GDM1 (cell line): ENCODE measurements around the gene ALOX5.
"Not testable (repeated sequence)": the region's sequence is repeated elsewhere in the genome, so short reads cannot be mapped to it uniquely, and the experiment has no call there.

ENCODE experiments used
- DNase-seq: peaks from one replicate; lab custom pipeline; 2025; lab: John Stamatoyannopoulos, UW

ALOX5 gene

DNA sequence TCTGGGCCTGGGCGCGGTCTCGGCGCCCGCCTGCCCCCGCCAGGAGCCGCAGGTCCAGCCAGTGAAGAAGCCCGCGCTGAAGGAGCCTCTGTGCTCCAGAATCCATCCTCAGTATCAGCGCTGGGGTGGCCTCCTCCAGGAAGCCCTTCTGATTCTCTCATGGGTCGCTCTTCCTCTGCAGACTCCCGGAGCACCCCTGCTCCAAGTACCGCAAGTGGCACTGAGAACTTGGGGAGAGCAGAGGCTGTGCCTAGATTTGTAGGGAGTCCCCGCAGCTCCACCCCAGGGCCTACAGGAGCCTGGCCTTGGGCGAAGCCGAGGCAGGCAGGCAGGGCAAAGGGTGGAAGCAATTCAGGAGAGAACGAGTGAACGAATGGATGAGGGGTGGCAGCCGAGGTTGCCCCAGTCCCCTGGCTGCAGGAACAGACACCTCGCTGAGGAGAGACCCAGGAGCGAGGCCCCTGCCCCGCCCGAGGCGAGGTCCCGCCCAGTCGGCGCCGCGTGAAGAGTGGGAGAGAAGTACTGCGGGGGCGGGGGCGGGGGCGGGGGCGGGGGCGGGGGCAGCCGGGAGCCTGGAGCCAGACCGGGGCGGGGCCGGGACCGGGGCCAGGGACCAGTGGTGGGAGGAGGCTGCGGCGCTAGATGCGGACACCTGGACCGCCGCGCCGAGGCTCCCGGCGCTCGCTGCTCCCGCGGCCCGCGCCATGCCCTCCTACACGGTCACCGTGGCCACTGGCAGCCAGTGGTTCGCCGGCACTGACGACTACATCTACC is at the start of gene ALOX5:
Gene ALOX5 (plus strand): TSS at position 641 of the 774 bp plus-strand sequence. CDS start 64 bp downstream, at position 705.
- no peak for DNase-seq

DNA sequence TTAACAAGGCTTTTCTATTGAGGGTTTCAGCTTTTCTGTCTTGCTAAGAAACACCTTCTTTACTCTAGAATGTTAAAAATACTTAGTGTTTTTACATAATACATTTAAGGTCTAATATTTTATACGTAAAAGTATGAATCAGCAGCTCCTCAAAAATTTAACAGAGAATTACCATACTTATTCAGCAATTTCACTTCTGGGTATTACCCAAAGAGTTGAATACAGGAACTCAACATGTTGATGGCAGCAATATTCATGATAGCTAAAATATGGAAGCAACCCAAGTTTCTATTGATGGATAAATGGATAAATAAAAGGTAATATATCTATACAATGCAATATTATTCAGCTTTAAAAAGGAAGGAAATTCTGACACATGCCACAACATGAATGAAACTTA is 48.9 kb upstream of the ALOX5 start:
- DNase-seq, result no peak

DNA sequence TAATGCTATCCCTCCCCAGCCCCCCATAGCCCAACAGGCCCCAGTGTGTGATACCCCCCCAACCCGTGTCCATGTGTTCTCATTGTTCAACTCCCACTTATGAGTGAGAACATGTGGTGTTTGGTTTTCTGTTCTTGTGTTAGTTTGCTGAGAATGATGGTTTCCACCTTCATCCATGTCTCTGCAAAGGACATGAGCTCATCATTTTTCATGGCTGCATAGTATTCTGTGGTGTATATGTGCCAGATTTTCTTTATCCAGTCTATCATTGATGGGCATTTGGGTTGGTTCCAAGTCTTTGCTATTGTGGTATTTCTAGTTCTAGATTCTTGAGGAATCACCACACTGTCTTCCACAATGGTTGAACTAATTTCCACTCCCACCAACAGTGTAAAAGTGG is 47.2 kb upstream of the ALOX5 start:
- not testable (repeated sequence) for DNase-seq

DNA sequence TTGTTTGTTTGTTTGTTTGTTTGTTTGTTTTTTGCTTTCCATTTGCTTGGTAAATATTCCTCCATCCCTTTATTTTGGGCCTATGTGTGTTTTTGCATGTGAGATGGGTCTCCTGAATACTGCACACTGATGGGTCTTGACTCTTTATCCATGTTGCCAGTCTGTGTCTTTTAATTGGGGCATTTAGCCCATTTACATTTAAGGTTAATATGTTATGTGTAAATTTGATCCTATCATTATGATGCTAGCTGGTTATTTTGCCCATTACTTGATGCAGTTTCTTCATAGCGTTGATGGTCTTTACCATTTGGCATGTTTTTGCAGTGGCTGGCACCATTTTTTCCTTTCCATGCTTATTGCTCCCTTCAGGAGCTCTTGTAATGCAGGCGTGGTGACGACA is 42.2 kb upstream of the ALOX5 start:
- DNase-seq, result not testable (repeated sequence)

DNA sequence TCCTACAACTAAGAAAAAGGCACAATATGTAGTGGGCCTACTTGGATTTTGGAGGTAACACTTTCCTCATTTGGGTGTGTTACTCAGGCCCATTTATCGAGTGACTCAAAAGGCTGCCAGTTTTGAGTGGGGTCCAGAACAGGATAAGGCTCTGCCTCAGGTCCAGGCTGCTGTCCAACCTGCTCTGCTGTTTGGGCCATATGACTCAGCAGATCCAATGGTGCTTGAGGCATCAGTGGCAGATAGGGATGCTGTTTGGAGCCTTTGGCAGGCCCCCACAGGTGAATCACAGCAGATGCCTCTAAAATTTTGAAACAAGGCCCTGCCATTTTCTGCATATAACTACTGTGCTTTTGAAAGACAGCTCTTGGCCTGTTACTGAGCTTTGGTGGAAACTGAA is 34.1 kb upstream of the ALOX5 start:
- DNase-seq, result no peak

DNA sequence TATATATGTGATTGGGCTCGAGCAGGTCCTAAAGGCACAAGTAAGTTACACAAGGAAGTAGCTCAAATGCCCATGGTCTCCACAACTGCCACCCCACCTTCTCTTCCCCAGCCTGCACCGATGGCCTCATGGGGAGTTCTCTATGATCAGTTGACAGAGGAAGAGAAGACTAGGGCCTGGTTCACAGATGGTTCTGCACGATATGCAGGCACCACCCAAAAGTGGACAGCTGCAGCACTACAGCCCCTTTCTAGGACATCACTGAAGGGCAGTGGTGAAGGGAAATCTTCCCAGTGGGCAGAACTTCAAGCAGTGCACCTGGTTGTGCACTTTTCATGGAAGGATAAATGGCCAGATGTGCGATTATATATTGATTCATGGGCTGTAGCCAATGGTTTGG is 33.6 kb upstream of the ALOX5 start:
- DNase-seq, result not testable (repeated sequence)

DNA sequence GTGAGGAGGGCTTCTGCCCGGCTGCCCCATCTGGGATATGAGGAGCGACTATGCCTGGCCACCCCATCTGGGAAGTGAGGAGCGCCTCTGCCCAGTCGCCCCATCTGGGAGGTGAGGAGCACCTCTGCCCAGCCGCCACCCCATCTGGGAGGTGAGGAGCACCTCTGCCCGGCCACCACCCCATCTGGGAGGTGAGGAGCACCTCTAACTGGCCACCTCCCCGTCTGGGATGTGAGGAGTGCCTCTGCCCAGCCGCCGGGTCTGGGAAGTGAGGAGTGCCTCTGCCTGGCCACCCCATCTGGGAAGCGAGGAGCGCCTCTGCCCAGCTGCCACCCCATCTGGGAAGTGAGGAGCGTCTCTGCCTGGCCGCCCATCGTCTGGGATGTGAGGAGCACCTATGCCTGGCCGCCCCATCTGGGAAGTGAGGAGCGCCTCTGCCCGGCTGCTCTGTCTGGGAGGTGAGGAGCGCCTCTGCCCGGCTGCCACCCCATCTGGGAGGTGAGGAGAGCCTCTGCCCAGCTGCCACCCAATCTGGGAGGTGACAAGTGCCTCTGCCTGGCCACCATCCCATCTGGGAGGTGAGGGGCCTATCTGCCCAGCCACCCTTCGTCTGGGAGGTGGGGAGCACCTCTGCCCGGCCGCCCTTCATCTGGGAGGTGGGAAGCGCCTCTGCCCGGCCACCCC is 27.2 kb upstream of the ALOX5 start:
- not testable (repeated sequence) for DNase-seq

DNA sequence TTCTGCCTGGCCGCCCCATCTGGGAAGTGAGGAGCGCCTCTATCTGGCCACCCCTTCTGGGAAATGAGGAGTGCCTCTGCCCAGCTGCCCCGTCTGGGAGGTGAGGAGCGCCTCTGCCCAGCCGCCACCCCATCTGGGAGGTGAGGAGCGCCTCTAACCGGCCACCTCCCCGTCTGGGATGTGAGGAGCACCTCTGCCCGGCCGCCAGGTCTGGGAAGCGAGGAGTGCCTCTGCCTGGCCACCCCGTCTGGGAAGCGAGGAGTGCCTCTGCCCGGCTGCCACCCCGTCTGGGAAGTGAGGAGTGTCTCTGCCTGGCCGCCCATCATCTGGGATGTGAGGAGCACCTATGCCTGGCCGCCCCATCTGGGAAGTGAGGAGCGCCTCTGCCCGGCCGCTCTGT is 26.6 kb upstream of the ALOX5 start:
- not testable (repeated sequence) for DNase-seq

DNA sequence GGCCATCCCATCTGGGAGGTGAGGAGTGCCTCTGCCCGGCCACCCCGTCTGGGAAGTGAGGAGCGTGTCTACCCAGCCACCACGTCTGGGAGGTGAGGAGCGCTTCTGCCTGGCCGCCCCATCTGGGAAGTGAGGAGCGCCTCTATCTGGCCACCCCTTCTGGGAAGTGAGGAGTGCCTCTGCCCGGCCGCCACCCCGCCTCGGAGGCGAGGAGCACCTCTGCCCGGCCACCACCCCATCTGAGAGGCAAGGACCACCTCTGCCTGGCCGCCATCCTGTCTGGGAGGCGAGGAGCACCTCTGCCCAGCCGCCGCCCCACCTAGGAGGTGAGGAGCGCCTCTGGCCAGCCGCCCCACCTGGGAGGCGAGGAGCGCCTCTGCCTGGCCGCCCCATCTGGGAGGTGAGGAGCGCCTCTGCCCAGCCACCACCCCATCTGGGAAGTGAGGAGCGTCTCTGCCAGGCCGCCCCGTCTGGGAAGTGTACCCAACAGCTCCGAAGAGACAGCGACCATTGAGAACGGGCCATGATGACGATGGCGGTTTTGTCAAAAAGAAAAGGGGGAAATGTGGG is 25.7 kb upstream of the ALOX5 start:
- not testable (repeated sequence) for DNase-seq

DNA sequence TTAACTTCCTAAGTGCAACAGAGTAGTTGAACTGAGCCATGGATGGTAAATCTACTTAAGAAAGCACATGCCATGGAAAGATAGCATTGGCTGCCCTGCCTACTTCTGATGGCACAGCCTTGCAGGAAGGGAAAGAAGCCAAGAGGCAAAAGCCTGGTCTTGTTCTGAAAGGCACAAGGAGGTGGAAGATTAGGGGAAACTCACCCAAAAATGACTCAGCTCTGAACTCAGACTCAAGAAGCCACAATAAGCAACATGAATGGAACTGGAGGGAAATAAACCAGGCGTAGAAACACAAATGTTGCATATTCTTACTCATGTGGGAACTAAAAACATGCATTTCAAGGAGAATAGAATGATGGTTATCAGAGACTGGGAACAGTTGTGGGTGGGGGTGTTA is 20.8 kb upstream of the ALOX5 start:
- no peak for DNase-seq

DNA sequence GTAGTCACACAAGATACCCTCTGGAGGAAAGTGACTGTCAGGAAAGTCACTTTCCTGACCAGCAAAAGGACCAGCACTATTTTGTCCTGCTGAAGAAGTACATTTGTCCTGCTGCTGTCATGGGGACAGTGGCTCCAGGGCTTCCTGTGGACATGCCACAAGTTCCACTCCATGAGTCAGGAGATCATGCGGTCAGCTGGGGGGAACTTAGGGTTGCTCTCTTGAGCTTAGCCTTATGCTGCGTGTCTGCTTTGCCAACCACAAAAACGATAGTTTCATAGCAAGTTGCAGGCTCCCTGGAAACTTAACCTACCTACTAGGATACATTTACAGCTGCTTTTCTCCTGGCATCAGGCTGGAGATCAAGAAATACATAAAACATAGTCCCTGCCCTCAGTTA is 19.8 kb upstream of the ALOX5 start:
- DNase-seq, result no peak

DNA sequence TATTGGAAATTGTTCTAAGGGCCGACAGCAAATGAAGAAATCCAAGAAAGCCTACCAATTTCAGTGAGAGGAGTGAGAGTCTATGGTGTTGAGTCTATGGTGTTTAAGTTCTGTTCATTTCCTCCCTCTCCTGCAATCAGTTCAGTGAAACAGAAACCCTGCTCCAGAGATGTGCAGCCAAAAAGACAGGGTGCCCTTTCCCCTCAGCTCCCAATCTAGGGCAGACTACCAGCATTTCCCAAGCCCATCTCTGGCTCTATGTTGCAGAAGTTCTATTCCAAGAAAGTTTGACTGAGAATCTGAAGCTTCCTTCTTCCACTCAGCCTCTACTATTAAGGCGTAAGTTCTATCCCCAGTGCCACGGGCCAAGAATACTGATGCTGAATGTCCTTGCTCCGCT is 18.5 kb upstream of the ALOX5 start:
- DNase-seq, result no peak

DNA sequence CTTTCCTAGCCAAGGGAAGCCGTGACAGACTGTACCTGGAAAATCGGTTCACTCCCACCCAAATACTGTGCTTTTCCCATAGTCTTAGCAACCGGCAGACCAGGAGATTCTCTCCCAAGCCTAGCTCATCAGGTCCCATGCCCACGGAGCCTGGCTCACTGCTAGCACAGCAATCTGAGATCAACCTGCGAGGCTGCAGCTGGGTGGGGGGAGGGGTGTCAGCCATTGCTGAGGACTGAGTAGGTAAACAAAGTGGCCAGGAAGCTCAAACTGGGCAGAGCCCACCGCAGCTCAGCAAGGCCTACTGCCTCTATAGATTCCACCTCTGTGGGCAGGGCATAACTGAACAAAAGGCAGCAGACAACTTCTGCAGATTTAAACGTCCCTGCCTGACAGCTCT is 15.1 kb upstream of the ALOX5 start:
- not testable (repeated sequence) for DNase-seq

DNA sequence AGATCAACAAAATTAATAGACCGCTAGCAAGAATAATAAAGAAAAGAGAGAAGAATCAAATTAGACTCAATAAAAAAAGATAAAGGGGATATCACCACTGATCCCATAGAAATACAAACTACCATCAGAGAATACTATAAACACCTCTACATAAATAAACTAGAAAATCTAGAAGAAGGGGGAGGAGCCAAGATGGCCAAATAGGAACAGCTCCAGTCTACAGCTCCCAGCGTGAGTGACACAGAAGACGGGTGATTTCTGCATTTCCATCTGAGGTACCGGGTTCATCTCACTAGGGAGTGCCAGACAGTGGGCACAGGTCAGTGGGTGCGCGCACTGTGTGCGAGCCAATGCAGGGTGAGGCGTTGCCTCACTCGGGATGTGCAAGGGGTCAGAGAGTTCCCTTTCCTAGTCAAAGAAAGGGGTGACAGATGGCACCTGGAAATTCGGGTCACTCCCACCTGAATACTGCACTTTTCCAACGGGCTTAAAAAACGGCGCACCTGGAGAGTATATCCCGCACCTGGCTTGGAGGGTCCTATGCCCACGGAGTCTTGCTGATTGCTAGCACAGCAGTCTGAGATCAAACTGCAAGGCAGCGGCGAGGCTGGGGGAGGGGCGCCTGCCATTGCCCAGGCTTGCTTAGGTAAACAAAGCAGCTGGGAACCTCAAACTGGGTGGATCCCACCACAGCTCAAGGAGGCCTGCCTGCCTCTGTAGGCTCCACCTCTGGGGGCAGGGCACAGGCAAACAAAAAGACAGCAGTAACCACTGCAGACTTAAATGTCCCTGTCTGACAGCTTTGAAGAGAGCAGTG is 11.8 kb upstream of the ALOX5 start:
- not testable (repeated sequence) for DNase-seq

DNA sequence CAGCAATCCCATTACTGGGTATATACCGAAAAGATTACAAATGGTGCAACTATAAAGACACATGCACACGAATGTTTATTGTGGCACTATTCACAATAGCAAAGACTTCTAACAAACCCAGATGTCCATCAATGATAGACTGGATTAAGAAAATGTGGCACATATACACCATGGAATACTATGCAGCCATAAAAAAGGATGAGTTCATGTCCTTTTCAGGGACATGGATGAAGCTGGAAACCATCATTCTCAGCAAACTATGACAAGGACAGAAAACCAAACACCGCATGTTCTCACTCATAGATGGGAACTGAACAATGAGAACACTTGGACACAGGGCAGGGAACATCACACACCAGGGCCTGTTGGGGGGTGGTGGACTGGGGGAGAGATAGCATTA is 6.4 kb upstream of the ALOX5 start:
- DNase-seq, result not testable (repeated sequence)

DNA sequence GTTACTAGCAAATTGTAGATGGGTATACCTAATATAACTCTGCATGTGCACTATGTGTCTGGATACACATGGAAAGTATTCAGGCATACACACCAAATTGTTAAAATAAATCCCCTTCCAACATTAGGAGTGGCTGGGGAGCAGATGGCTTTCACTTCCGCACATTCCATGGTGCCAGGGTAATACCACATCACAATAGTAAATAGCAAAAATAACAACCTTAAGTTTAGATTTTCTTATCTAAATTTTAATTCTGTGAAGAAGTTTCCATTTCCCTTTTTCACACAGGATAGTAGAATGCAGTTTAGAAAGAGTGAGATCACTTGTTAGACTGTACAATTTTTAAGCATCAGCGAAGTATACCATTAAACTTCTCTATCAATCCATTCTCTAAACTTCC is 5.8 kb upstream of the ALOX5 start:
- DNase-seq, result no peak

DNA sequence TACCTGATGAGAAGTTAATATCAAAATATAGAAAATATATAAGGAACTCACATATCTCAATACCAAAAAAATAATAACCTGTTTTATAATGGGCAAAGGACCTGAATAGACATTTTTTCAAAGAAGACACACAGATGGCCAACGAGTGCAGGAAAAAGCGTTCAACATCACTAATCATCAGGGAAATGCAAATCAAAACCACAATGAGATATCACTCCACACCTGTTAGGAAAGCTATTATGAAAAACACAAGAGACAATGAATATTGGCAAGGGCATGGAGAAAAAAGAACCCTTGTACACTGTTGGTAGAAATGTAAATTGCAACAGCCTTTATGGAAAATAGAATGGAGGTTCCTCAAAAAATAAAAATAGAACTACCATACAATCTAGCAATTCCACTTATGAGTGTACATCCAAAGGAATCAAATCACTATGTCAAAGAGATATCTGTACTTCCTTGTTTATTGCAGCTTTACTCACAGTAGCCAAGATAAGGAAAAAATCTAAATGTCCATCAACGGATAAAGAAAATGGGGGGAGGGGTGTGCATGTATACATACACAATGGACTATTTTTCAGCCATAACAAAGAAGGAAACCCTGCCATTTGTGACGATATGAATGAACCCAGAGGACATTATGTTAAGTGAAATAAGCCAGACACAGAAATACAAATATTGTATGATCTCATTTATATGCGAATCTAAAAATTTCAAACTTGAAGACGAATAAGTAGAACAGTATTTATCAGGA is 3.6 kb upstream of the ALOX5 start:
- no peak for DNase-seq

DNA sequence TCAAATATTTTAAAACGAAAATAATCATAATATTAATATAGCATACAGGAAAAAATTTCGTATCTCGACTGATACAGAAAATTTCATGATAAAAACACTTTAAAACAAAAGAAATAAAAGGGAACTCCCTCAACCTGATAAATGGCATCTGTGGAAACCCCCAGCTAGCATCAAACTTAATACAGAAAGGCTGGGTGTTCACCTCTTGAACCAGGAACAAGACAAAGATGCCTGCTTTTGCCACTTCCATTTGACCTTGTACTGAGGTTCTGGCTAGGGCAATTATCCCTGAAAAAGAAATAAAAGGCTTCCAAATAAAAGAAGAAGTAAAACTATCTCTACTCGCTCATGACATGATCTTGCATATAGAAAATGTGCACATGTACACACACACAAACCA is 2.5 kb upstream of the ALOX5 start:
- DNase-seq, result no peak

DNA sequence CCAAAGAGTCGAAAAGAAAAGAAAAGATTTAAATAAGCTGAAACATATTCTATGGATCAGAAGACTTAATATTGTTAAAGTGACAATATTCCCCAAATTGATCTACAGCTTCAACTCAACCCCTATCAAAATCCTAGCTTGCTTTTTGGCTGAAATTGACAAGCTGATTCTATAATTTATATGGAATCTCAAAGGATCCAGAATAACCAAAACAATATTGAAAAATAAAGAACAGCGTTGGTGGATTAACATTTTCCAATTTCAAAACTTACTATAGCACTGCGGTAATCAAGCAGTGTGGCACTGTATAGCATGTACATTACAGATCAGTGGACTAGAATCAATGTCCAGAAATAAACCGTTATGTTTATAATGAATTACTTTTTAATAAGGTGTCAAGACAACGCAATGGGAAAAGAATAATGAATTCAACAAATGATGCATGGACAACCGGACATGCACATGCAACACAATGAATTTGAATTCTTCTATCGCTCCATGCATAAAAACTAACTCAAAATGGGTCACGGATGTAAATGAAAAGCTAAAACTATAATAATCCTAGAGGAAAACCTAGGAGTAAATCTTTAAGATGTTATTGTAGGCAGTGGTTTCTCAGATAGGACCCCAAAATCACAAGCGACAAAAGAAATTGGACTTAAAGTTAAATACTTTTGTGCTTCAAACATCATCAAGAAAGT is 1.6 kb upstream of the ALOX5 start:
- DNase-seq, result no peak

DNA sequence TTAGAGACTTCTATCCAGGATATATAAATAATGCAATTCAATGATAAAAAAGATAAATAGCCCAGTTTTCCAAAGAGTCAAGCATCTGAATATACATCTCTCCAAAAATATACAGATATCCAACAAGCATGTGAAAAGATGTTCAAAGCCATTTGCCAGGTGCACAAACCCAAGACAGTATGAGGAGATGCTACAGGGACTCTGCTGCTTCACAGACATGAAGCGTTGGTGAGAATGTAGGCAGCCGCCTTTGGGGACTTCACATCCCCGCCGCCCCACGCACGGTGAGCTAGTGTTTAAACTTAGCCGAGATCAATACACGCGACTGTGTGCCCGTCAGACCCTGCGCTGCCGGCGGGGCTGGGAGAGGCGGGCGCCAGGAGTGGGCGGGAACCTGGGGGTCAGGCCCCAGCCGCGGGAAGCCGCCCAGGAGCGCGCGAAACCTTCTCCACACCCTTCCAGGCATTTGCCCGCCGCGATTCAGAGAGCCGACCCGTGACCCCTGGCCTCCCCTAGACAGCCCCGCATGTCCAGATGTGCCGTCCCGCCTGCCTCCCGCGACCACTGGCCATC is 927 bp upstream of the ALOX5 start:
- no peak for DNase-seq
